Panc1 (cell line): ENCODE data around the gene TRO.

Source experiments
- TF ChIP-seq, protein P1 (sequence below): fragments of 450-650 bp; IDR thresholded peaks from 2 replicates; pipeline ENCODE4 v1.5.1; 2017; ENCODE audit warnings: mild to moderate bottlenecking
- TF ChIP-seq, protein P2 (sequence below), 2 experiments: IDR thresholded peaks; 2 replicates each; pipeline ENCODE4 v1.6.1; 2011 to 2012; ENCODE audit warnings: low read depth in 2 of 2, control low read depth in 1 of 2, low read length in 1 of 2, mild to moderate bottlenecking in 1 of 2, moderate library complexity in 1 of 2; ENCODE audit not compliant: insufficient read depth in 1 of 2

GRCh38 chrX:54978448-54978847, 57.8 kb downstream of the TRO start:
- TF ChIP-seq, protein P1, sequence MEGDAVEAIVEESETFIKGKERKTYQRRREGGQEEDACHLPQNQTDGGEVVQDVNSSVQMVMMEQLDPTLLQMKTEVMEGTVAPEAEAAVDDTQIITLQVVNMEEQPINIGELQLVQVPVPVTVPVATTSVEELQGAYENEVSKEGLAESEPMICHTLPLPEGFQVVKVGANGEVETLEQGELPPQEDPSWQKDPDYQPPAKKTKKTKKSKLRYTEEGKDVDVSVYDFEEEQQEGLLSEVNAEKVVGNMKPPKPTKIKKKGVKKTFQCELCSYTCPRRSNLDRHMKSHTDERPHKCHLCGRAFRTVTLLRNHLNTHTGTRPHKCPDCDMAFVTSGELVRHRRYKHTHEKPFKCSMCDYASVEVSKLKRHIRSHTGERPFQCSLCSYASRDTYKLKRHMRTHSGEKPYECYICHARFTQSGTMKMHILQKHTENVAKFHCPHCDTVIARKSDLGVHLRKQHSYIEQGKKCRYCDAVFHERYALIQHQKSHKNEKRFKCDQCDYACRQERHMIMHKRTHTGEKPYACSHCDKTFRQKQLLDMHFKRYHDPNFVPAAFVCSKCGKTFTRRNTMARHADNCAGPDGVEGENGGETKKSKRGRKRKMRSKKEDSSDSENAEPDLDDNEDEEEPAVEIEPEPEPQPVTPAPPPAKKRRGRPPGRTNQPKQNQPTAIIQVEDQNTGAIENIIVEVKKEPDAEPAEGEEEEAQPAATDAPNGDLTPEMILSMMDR: no peak
- TF ChIP-seq, protein P2, sequence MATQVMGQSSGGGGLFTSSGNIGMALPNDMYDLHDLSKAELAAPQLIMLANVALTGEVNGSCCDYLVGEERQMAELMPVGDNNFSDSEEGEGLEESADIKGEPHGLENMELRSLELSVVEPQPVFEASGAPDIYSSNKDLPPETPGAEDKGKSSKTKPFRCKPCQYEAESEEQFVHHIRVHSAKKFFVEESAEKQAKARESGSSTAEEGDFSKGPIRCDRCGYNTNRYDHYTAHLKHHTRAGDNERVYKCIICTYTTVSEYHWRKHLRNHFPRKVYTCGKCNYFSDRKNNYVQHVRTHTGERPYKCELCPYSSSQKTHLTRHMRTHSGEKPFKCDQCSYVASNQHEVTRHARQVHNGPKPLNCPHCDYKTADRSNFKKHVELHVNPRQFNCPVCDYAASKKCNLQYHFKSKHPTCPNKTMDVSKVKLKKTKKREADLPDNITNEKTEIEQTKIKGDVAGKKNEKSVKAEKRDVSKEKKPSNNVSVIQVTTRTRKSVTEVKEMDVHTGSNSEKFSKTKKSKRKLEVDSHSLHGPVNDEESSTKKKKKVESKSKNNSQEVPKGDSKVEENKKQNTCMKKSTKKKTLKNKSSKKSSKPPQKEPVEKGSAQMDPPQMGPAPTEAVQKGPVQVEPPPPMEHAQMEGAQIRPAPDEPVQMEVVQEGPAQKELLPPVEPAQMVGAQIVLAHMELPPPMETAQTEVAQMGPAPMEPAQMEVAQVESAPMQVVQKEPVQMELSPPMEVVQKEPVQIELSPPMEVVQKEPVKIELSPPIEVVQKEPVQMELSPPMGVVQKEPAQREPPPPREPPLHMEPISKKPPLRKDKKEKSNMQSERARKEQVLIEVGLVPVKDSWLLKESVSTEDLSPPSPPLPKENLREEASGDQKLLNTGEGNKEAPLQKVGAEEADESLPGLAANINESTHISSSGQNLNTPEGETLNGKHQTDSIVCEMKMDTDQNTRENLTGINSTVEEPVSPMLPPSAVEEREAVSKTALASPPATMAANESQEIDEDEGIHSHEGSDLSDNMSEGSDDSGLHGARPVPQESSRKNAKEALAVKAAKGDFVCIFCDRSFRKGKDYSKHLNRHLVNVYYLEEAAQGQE (IDR thresholded peaks at IDR 0.05; ENCODE audit: insufficient read depth in 1 of 2, low read depth in 2 of 2, low read length in 1 of 2): no peak
